Right renal cortex interstitium (tissue), 3 donors: ENCODE data around the gene THAP8. TPM values are rescaled to one million over a fixed set of nuclear protein-coding genes. Genes with fewer than 3 reads are reported as not detected.
"Not testable (repeated sequence)": the region's sequence is repeated elsewhere in the genome, so short reads cannot be mapped to it uniquely, and the experiment has no call there.

Experiments used
- DNase-seq, 3 donors: peaks; one replicate each; pipeline ENCODE4 v3.0.0-alpha.2; 2013; ENCODE audit warnings: low read depth in 3 of 3, low spot score in 2 of 3
- polyA plus RNA-seq, 3 donors: library from polyadenylated mRNA; unstranded; fragments of 120-200 nt; gene quantifications; one replicate each; pipeline ENCODE4 v1.2.1, GENCODE V29; 2013; ENCODE audit not compliant: insufficient read length in 3 of 3

Gene THAP8
- polyA plus RNA-seq, 3 donors: 8.7 to 10.8 (median 9.3) TPM

DNA sequence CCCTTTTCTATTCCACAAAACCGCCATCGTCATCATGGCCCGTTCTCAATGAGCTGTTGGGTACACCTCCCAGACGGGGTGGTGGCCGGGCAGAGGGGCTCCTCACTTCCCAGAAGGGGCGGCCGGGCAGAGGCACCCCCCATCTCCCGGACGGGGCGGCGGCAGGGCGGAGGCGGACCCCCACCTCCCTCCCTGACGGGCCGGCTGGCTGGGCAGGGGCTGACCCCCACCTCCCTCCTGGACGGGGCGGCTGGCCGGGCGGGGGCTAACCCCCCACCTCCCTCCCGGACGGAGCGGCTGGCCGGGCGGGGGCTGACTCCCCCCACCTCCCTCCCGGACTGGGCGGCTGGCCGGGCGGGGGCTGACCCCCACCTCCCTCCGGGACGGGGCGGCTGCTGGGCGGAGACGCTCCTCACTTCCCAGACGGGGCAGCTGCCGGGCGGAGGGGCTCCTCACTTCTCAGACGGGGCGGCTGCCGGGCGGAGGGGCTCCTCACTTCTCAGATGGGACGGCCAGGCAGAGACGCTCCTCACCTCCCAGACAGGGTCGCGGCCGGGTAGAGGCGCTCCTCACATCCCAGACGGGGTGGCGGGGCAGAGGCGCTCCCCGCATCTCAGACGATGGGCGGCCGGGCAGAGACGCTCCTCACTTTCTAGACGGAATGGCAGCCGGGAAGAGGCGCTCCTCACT lies 14.9 kb upstream of the THAP8 start:
- DNase-seq: not testable (repeated sequence)

DNA sequence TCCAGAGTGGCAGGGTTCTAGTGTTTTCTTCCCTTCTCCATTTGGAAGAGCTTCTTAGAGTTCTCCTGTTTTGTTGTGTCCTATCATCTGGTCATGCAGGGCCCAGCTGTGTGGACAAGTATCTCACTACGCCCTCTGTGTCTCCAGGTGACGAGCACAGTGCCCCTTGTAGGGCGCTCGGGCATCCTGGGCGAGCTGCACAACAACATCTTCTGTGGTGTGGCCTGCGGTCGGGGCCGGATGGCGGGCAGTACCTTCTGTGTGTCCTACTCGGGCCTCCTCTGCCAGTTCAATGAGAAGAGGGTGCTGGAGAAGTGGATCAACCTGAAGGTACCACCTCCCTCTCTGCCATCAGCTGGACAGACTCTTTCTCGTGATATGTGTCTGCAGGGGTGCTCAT lies 13.6 kb upstream of the THAP8 start:
- DNase-seq: no peak

GRCh38 chr19:36064826-36065225 lies 10.7 kb upstream of the THAP8 start:
- no peak for DNase-seq

DNA sequence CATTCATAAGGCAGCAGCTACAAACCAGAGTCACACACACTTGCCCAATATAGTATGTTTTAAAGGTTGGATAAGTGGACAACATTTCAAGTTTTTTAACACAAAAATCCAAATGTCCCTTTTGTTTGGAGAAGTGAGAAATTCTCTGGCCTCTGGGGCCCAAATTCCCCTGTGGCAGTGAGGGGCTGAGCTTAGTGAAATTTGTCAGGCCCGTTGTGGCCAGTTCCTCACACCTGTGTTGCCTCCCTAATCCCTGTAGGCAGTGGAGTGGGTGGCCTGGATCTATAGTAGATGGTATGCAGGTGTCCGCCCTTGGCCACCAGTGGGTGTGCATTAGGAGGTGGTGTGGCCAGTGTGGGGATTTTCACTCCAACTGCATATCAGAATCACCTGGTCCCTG lies 7.3 kb upstream of the THAP8 start:
- DNase-seq: no peak

DNA sequence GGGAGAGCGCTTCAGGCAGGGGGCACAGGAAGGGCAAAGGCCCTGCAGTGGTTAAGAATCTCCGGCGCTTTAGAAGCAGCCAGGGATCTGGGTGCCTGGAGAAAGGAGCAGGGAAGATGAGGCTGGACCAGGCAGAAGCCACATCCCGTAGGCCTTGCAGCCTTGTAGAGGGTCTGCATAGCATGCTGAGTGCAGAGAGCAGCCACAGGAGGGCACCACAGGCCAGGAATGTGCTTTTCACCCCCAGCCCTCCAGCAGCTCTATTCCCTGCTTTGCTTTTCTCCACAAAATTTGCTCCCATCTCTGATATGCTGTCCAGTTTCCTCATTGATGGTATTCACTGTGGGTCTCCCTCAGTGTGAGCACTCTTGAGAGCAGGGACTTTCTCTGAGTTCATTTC lies 6.3 kb upstream of the THAP8 start:
- DNase-seq: no peak

- no peak for DNase-seq
Measured at GRCh38 chr19:36059180-36059910, 5.3 kb upstream of the THAP8 start.

DNA sequence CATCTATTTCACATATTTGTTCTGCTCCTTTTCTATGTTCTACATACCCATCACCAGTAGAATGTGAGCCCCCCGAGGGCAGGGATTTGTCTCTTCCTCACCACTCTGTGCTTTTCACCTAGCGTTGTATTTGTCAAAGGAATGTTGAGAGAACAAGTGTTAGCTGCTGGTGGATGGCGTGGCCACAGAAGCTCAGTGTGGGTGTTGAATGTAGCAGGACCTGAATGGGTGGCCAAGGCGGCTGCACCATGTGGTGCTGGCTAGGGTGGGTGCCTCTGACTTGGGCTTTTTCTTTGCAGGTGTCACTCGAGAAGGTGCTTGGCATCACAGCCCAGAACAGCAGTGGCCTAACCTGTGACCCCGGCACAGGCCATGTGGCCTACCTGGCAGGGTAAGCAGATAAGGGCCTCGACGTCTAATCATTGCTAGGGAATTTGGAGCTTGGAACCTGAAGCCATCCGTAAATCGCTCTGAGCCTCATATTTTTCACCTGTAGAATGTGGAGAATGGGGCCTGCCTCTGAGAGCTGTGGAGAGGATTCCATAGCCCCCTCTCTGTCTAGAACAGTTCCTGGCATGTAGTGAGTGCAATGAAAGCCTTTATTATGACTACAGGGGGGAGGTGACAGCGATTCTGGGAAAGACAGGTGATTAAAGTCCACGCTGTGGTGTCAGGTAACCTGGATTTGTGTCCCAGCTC lies 4.5 kb upstream of the THAP8 start:
- DNase-seq: no peak

GRCh38 chr19:36054733-36055686 lies 925 bp upstream of the THAP8 start, which contains the start of gene WDR62:
Gene WDR62 (plus strand): TSS chr19:36054897. CDS start chr19:36054972, 75 bp downstream.
- DNase-seq: peak in 1 of 3 donors; percentile 86

- no peak for DNase-seq
Measured at GRCh38 chr19:36051637-36052036, 2.4 kb downstream of the THAP8 start.

GRCh38 chr19:36051236-36051635 lies 2.8 kb downstream of the THAP8 start:
- DNase-seq: no peak

- no peak for DNase-seq
Measured at GRCh38 chr19:36049080-36049698, 4.9 kb downstream of the THAP8 start.

DNA sequence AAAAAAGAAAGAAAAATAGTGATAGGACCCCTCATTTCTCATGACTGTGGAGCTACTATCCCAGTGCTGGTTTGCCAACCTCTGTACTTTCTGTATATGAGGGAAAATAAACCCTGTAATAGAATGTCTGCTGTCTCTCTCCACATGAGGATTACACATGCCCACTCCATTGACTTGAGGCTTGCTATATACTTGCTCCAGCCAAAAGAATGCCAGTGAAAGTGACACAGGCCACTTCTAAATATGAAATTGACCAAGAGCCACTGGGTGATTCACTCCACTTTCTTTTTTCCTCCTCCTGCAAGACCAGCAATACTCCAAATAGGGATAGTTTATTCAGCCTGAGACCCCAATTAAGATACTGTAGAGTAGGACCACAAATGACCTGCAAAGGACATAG lies 6.2 kb downstream of the THAP8 start:
- DNase-seq: no peak

- no peak for DNase-seq
Measured at GRCh38 chr19:36046443-36047050, 7.5 kb downstream of the THAP8 start.

- no peak for DNase-seq
Measured at GRCh38 chr19:36043952-36044351, 10.1 kb downstream of the THAP8 start.

DNA sequence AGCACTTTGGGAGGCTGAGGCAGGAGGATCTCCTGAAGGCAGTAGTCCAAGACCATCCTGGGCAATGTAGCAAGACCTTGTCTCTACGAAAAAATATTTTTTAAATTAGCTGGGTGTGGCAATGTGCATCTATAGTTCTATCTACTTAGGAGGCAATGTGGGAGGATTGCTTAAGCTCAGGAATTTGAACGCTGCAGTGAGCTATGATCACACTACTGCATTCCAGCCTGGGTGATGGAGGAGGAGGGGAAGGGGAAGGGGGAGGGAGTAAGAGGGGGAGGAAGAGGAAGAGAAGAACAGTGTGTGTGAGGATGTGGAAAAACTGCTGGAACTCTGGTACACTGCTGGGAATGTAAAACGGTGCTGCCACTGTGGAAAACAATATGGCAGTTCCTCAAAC lies 12.3 kb downstream of the THAP8 start:
- DNase-seq: no peak

DNA sequence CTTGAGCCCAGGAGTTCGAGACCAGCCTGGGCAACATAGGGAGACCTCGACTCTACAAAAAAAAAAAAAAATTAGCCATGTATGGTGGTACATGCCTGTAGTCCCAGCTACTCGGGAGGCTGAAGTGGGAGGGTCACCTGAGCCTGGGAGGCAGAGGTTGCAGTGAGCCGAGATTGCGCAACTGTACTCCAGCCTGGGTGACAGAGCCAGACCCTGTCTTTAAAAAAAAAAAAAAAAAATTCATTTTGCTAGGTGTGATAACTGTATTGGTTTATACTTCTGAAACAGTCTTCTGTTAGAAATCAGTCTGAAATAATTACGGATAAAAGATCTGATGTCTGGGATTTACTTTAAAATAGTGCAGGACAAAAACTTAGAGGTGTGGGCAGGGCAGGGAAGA lies 13.0 kb downstream of the THAP8 start:
- not testable (repeated sequence) for DNase-seq

GRCh38 chr19:36040495-36040894 lies 13.6 kb downstream of the THAP8 start:
- no peak for DNase-seq

GRCh38 chr19:36032251-36033104 lies 21.6 kb downstream of the THAP8 start, which contains the start of gene CLIP3:
Gene CLIP3 (minus strand): TSS chr19:36032873. CDS start chr19:36032357, 516 bp downstream.
- no peak for DNase-seq

- DNase-seq: no peak
Measured at GRCh38 chr19:36031308-36031707, 22.8 kb downstream of the THAP8 start.
